Measurements from ENCODE around the gene FRAS1. TPM values are rescaled to one million over a fixed set of nuclear protein-coding genes. Genes with fewer than 3 reads are reported as not detected.
"Not testable (repeated sequence)": the region's sequence is repeated elsewhere in the genome, so short reads cannot be mapped to it uniquely, and the experiment has no call there.

FRAS1 gene
- total RNA-seq, 1 donor from 2014 or later: 8.8 TPM

DNA sequence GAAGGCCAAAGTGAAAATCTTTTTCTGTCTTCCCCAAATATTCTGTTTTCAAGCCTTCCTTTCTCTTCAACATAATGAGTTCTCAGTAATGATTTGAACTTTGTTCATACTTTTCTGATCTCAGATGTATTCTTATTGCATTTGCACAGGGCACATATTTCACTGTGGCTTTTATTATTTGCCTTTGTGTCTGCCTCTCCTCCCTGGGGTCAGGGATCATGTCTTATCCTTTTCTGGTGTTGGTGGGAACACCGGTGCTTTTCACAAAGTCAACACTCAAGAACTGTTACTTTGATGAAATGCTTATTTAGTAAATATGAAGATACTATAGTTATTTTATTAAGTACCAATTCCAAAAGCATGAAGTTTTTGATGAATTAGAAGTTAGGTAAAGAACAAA is 143.8 kb downstream of the FRAS1 start:
- TF ChIP-seq POLR2AphosphoS5 (IDR thresholded peaks at IDR 0.05; ENCODE audit: insufficient read depth in 1 of 2, low read depth in 1 of 2) (no peak), POLR2A (IDR thresholded peaks at IDR 0.05) (no peak)
- TF ChIP-seq, protein P1, sequence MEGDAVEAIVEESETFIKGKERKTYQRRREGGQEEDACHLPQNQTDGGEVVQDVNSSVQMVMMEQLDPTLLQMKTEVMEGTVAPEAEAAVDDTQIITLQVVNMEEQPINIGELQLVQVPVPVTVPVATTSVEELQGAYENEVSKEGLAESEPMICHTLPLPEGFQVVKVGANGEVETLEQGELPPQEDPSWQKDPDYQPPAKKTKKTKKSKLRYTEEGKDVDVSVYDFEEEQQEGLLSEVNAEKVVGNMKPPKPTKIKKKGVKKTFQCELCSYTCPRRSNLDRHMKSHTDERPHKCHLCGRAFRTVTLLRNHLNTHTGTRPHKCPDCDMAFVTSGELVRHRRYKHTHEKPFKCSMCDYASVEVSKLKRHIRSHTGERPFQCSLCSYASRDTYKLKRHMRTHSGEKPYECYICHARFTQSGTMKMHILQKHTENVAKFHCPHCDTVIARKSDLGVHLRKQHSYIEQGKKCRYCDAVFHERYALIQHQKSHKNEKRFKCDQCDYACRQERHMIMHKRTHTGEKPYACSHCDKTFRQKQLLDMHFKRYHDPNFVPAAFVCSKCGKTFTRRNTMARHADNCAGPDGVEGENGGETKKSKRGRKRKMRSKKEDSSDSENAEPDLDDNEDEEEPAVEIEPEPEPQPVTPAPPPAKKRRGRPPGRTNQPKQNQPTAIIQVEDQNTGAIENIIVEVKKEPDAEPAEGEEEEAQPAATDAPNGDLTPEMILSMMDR (IDR thresholded peaks at IDR 0.05): no peak
- intact Hi-C loops (cut with DNase I): no loop called here

DNA sequence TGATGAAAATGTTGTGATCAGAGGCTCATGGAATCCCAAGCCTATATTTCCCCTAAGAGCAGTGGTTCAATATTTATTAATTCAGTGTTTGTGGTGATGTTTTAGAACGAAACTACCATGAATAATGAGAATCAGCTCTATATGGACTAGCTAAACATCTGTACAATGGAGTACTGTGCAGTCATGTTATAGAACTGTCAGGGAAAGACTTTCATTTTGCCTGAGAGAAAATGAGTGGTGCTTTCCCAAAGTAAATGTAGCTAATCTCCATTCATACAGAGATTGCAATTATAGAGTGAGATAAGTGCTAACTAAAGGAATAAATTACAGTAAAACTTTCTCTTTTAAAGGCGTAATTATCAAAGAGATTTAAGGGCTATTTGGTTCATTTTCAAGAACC is 147.1 kb downstream of the FRAS1 start:
- H3K27ac ChIP-seq: no peak overlapping the region
- no peaks in the 10 kb centered on the region for H3K9me3 ChIP-seq
- H3K4me3 ChIP-seq: no peak overlapping the region
- no peaks in the 10 kb centered on the region for H3K27me3 ChIP-seq
- no peak for DNase-seq (ENCODE audit: extremely low spot score in 2 of 2)
- no peaks in the 10 kb centered on the region for H3K4me1 ChIP-seq
- TF ChIP-seq POLR2AphosphoS5 (IDR thresholded peaks at IDR 0.05; ENCODE audit: insufficient read depth in 1 of 2, low read depth in 1 of 2) (no peak), POLR2A (IDR thresholded peaks at IDR 0.05) (no peak)
- TF ChIP-seq, protein P1 (IDR thresholded peaks at IDR 0.05): no peak
- intact Hi-C loops (cut with DNase I): no loop called here
- H3K36me3 ChIP-seq: no peaks in the 10 kb centered on the region

More for the DNA sequence above, 143.8 kb downstream of the FRAS1 start:
- Histone ChIP-seq H3K9me3 (no peaks in the 10 kb centered on the region), H3K27me3 (no peaks in the 10 kb centered on the region), H3K4me3 (no peak overlapping the region), H3K4me1 (no peaks in the 10 kb centered on the region), H3K27ac (no peak overlapping the region), H3K36me3 (no peaks in the 10 kb centered on the region)
- DNase-seq (ENCODE audit: extremely low spot score in 2 of 2): no peak

DNA sequence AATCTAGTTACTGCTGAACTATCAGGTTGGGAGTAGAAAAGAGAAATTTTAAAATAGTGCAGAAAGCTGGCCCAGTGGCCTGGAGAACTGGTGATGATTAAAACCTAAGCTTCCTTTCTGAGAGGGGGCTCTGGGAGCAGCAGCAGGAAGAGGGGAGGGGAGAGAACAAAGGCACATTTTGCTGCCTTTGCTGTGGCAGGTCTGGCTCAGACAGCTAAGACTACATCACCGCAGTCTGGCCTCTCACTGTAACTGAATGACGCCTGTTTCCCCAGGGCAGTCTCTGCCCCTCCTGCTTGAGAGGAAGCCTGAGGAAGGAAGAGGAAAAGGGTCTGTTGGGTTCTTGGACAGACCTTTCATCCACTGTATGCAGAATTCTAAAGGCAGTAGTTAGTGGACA is 148.5 kb downstream of the FRAS1 start:
- Histone ChIP-seq H3K4me1 (no peaks in the 10 kb centered on the region), H3K27me3 (no peaks in the 10 kb centered on the region), H3K4me3 (no peak overlapping the region), H3K9me3 (no peaks in the 10 kb centered on the region), H3K27ac (no peak overlapping the region), H3K36me3 (no peaks in the 10 kb centered on the region)
- no peak for DNase-seq (ENCODE audit: extremely low spot score in 2 of 2)
- TF ChIP-seq POLR2AphosphoS5 (IDR thresholded peaks at IDR 0.05; ENCODE audit: insufficient read depth in 1 of 2, low read depth in 1 of 2): no peak
- TF ChIP-seq, protein P1 (IDR thresholded peaks at IDR 0.05): no peak
- TF ChIP-seq POLR2A (IDR thresholded peaks at IDR 0.05): no peak
- intact Hi-C loops (cut with DNase I): no loop called here

- no peaks in the 10 kb centered on the region for H3K36me3 ChIP-seq
- intact Hi-C loops (cut with DNase I): no loop called here
- H3K27ac ChIP-seq: no peak overlapping the region
- H3K27me3 ChIP-seq: no peaks in the 10 kb centered on the region
- DNase-seq (ENCODE audit: extremely low spot score in 2 of 2): no peak
- no peak overlapping the region for H3K4me3 ChIP-seq
- no peaks in the 10 kb centered on the region for H3K4me1 ChIP-seq
- H3K9me3 ChIP-seq: no peaks in the 10 kb centered on the region
- TF ChIP-seq POLR2A (IDR thresholded peaks at IDR 0.05) (no peak), POLR2AphosphoS5 (IDR thresholded peaks at IDR 0.05; ENCODE audit: insufficient read depth in 1 of 2, low read depth in 1 of 2) (no peak)
- TF ChIP-seq, protein P1 (IDR thresholded peaks at IDR 0.05): no peak
These were observed 150.4 kb downstream of the FRAS1 start for GRCh38 chr4:78207541-78207940.

DNA sequence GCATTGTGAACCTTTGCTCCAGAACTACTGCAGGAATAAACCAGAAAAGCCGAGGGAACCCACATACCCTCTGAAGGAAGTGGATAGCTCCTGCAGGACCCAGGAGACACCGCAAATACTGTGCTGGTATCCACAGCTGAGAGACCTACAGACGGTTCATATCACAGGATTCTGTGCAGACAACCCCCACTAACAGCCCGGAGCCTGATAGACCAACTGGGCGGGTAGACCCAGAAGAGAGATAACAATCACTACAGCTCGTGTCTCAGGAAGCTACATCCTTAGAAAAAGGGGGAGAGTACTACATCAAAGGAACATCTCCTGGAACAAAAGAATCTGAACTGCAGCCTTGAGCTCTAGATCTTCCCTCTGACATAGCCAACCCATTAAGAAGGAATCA is 150.8 kb downstream of the FRAS1 start:
- no peak for DNase-seq (ENCODE audit: extremely low spot score in 2 of 2)
- no peak overlapping the region for H3K4me3 ChIP-seq
- TF ChIP-seq, protein P1 (IDR thresholded peaks at IDR 0.05): no peak
- TF ChIP-seq POLR2AphosphoS5 (IDR thresholded peaks at IDR 0.05; ENCODE audit: insufficient read depth in 1 of 2, low read depth in 1 of 2) (no peak), POLR2A (IDR thresholded peaks at IDR 0.05) (no peak)
- no peak overlapping the region for H3K27ac ChIP-seq
- no peaks in the 10 kb centered on the region for H3K4me1 ChIP-seq
- no peaks in the 10 kb centered on the region for H3K9me3 ChIP-seq
- no peaks in the 10 kb centered on the region for H3K36me3 ChIP-seq
- no peaks in the 10 kb centered on the region for H3K27me3 ChIP-seq
- intact Hi-C loops (cut with DNase I): no loop called here

GRCh38 chr4:78208896-78209295 is 151.8 kb downstream of the FRAS1 start:
- H3K27ac ChIP-seq; H3K9me3 ChIP-seq; H3K36me3 ChIP-seq; H3K27me3 ChIP-seq; H3K4me3 ChIP-seq; H3K4me1 ChIP-seq; intact Hi-C loops (cut with DNase I); DNase-seq (ENCODE audit: extremely low spot score in 2 of 2): not testable (repeated sequence)

Data from vagina (tissue), 2 donors.